PC-9 (cell line): ENCODE results near the gene SPATS2. TPM values are rescaled to one million over a fixed set of nuclear protein-coding genes. Genes with fewer than 3 reads are reported as not detected.
"Not testable (repeated sequence)": the region's sequence is repeated elsewhere in the genome, so short reads cannot be mapped to it uniquely, and the experiment has no call there.

ENCODE experiments used
- BruUV-seq: library from RNA; stranded (reverse); fragments of 400-500 nt; replicated peaks from 2 replicates; lab custom pipeline; 2021; lab: Mats Ljungman, UMichigan
- CTCF ChIA-PET: fragments of 300-600 bp; sonication (Branson Sonifier 250); formaldehyde crosslinking; loops from one replicate; lab custom pipeline; 2022; ENCODE audit warnings: antibody characterized with exemption; lab: Charles Lee
- POLR2A ChIA-PET: fragments of 300-600 bp; sonication (Branson Sonifier 250); formaldehyde crosslinking; loops from one replicate; lab custom pipeline; 2022; ENCODE audit warnings: antibody characterized with exemption; ENCODE audit not compliant: unreplicated experiment; lab: Charles Lee
- DNase-seq, 2 experiments: peaks; one replicate each; pipeline versions ENCODE4 v3.0.0 to v3.0.0-alpha.2; 2015 to 2022; ENCODE audit warnings: mixed read lengths in 1 of 2
- H2AFZ ChIP-seq: fragments of 200-600 bp; sonication (generic); 2 replicates; pipeline ENCODE4 v1.8.1; 2017; ENCODE audit warnings: antibody characterized with exemption
- H3F3A ChIP-seq: fragments of 200-600 bp; sonication (generic); 2 replicates; pipeline ENCODE4 v1.8.1; 2017; ENCODE audit warnings: antibody characterized with exemption, mild to moderate bottlenecking, low read depth; ENCODE audit not compliant: insufficient read depth
- H3K27ac ChIP-seq: fragments of 200-600 bp; sonication (generic); 2 replicates; pipeline ENCODE4 v1.6.1; 2016; ENCODE audit warnings: mixed run types
- H3K27me3 ChIP-seq: fragments of 200-600 bp; sonication (generic); 2 replicates; pipeline ENCODE4 v1.6.1; 2016; ENCODE audit warnings: low read depth, mixed run types; ENCODE audit not compliant: insufficient read depth
- H3K36me3 ChIP-seq: fragments of 200-600 bp; sonication (generic); 2 replicates; pipeline ENCODE4 v1.6.1; 2016; ENCODE audit warnings: low read depth, mixed run types
- H3K4me1 ChIP-seq: fragments of 200-600 bp; sonication (generic); replicated peaks from 2 replicates; pipeline ENCODE4 v1.6.1; 2016; ENCODE audit warnings: mixed run types; ENCODE audit not compliant: insufficient read depth
- H3K4me2 ChIP-seq: fragments of 200-600 bp; sonication (generic); 2 replicates; pipeline ENCODE4 v1.6.1; 2017; ENCODE audit warnings: mixed run types
- H3K4me3 ChIP-seq: fragments of 200-600 bp; sonication (generic); 2 replicates; pipeline ENCODE4 v1.6.1; 2016; ENCODE audit warnings: mixed run types
- H3K79me2 ChIP-seq: fragments of 200-600 bp; sonication (generic); 2 replicates; pipeline ENCODE4 v1.6.1; 2017; ENCODE audit warnings: low read depth, mixed run types
- H3K9me2 ChIP-seq: fragments of 200-600 bp; sonication (generic); 2 replicates; pipeline ENCODE4 v1.8.1; 2017; ENCODE audit warnings: mild to moderate bottlenecking; ENCODE audit not compliant: insufficient read depth
- H3K9me3 ChIP-seq: fragments of 200-600 bp; sonication (generic); 2 replicates; pipeline ENCODE4 v1.8.1; 2016; ENCODE audit warnings: low read depth; ENCODE audit not compliant: insufficient read depth
- H4K20me1 ChIP-seq: fragments of 200-600 bp; sonication (generic); 2 replicates; pipeline ENCODE4 v1.8.1; 2017; ENCODE audit not compliant: insufficient read depth
- CTCF ChIP-seq: fragments of 200-600 bp; sonication (generic); conservative IDR thresholded peaks from 2 replicates; pipeline ENCODE4 v1.6.1; 2017; ENCODE audit warnings: mixed run types, antibody characterized with exemption, mild to moderate bottlenecking, moderate library complexity
- EZH2 ChIP-seq: fragments of 200-600 bp; sonication (generic); IDR thresholded peaks from 2 replicates; pipeline ENCODE4 v1.8.0; 2017; ENCODE audit warnings: antibody characterized with exemption, low read depth
- intact Hi-C: fragments of 100-400 bp; cut with micrococcal nuclease; formaldehyde crosslinking; loops from one replicate; pipeline ENCODE4 v1.10.0; 2022; ENCODE audit not compliant: unreplicated experiment
- total RNA-seq: library from RNA; stranded (reverse); gene quantifications from 2 replicates; pipeline ENCODE4 v1.2.3, GENCODE V29; 2021

SPATS2 gene
- total RNA-seq, 1 experiment from 2014 or later = 65.1 TPM

DNA sequence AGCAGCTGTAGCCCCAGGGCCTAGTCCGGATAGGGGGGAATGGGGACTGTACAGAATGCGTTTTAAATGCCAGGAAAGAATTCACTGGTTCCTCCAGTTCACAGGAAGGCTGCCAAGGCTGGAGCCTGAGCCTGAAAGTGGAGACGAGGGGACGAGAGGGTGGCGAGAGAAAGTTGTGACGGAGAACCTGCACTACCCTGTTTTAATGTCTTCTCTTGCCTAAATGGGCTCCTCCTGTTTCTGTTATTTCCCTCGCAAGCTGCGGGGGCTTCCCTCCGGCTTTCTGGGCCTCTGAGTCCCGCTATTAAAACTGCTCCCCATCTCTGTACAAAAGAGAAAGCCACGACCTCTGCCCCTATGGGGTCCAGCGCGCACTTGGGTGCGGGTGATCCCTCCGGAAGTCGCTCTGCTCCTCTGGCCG, 34.8 kb upstream of the SPATS2 start:
- H3K27me3 ChIP-seq = no peaks in the 10 kb centered on the region
- no peak for DNase-seq
- no peak overlapping the region for H3K4me3 ChIP-seq
- H3K9me3 ChIP-seq = no peaks in the 10 kb centered on the region
- no peak overlapping the region for H3K27ac ChIP-seq
- no peaks in the 10 kb centered on the region for H3K9me2 ChIP-seq
- no peaks in the 10 kb centered on the region for H4K20me1 ChIP-seq
- no peaks in the 10 kb centered on the region for H3K36me3 ChIP-seq
- H3F3A ChIP-seq = peaks cover 13% of the 10 kb centered on the region; the same call in 1 of the 2 replicates
- intact Hi-C loops = no loop called here
- no TSS peak for BruUV-seq
- POLR2A ChIA-PET = interaction anchor here (0.7 kb wide), 1 partner anchor 116 kb away, joined by 4 read pairs; no protein-coding TSS in a partner anchor
- no peak overlapping the region for H2AFZ ChIP-seq
- no peaks in the 10 kb centered on the region for H3K4me1 ChIP-seq
- TF ChIP-seq CTCF (no peak), EZH2 (no peak)
- CTCF ChIA-PET = interaction anchor here (0.5 to 2.2 kb wide), 4 partner anchors 10 to 185 kb away, joined by 4 to 15 read pairs (median 6); partner anchors contain the start of gene TROAP
- H3K79me2 ChIP-seq = no peaks in the 10 kb centered on the region
- H3K4me2 ChIP-seq = no peak overlapping the region

- Histone ChIP-seq H3K4me3 (no peak overlapping the region), H3K4me1 (no peaks in the 10 kb centered on the region), H3F3A (peaks cover 13% of the 10 kb centered on the region; the same call in 1 of the 2 replicates), H3K27me3 (no peaks in the 10 kb centered on the region), H3K9me2 (no peaks in the 10 kb centered on the region), H3K27ac (no peak overlapping the region), H3K4me2 (no peak overlapping the region), H3K79me2 (no peaks in the 10 kb centered on the region), H3K9me3 (no peaks in the 10 kb centered on the region), H4K20me1 (no peaks in the 10 kb centered on the region), H3K36me3 (no peaks in the 10 kb centered on the region), H2AFZ (no peak overlapping the region)
- no peak for DNase-seq
- ChIA-PET POLR2A (no interaction called here), CTCF (interaction anchor here (2.2 kb wide), 1 partner anchor 24 kb away, joined by 15 read pairs; no protein-coding TSS in a partner anchor)
- TF ChIP-seq CTCF (no peak), EZH2 (no peak)
- no TSS peak for BruUV-seq
- intact Hi-C loops = no loop called here
These were observed 34.3 kb upstream of the SPATS2 start for GRCh38 chr12:49332891-49333371.

DNA sequence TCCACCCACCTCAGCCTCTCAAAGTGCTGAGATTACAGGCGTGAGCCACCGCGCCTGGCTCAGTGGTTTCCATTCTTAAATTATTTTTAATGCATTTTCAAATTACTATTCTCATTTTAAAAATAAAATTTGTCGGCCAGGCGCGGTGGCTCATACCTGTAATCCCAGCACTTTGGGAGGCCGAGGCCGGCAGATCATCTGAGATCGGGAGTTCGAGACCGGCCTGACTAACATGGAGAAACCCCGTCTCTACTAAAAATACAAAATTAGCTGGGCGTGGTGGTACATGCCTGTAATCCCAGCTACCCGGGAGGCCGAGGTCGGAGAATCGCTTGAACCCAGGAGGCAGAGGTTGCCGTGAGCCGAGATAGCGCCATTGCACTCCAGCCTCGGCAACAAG, 33.5 kb upstream of the SPATS2 start:
- H3K27me3 ChIP-seq, H3K4me1 ChIP-seq, H4K20me1 ChIP-seq, H3K36me3 ChIP-seq, BruUV-seq, H3K9me2 ChIP-seq, H2AFZ ChIP-seq, CTCF ChIA-PET, H3K79me2 ChIP-seq, H3K9me3 ChIP-seq, H3K4me2 ChIP-seq, H3K4me3 ChIP-seq, H3K27ac ChIP-seq, intact Hi-C loops, POLR2A ChIA-PET, DNase-seq: not testable (repeated sequence)
- peaks cover 13% of the 10 kb centered on the region; the same call in 1 of the 2 replicates for H3F3A ChIP-seq
